GM19395 (cell line): ENCODE results near the gene SLC6A8.
"Not testable (repeated sequence)": the region's sequence is repeated elsewhere in the genome, so short reads cannot be mapped to it uniquely, and the experiment has no call there.

ENCODE experiments used
- ATAC-seq: cut with Tn5 transposase; IDR thresholded peaks from one replicate; pipeline ENCODE4 v1.9.1; 2021; ENCODE audit warnings: mild to moderate bottlenecking, moderate library complexity; ENCODE audit not compliant: unreplicated experiment

Gene SLC6A8

DNA sequence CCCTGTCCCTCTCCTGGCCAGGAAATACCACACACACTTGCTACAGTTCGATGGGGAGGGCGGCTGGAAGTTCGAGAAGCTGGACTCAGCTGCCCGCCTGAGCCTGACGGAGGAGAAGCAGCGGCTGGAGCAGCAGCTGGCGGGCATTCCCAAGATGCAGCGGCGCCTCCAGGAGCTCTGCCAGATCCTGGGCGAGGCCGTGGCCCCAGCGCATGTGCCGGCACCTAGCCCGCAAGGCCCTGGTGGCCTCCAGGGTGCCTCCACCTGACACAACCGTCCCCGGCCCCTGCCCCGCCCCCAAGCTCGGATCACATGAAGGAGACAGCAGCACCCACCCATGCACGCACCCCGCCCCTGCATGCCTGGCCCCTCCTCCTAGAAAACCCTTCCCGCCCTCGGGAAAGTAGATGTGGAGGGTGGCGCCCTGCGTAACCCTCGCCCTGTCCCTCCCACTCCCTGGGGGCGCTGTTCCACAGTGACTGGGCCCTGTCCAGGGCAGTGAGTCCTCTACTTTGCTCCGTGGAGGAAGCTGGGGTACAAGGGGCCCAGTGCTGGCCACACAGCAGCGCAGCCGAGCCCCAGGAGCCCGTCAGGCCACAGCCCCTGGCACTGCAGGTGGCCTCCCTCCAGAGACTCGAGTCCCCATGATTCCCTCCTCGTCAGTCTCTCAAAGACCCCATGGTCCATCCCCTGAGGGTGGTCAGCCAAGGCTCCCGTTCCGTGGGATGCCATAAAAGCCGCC, 55.9 kb downstream of the SLC6A8 start:
- not testable (repeated sequence) for ATAC-seq

- no peak for ATAC-seq
Observed at GRCh38 chrX:153744210-153745066, 56.7 kb downstream of the SLC6A8 start.

DNA sequence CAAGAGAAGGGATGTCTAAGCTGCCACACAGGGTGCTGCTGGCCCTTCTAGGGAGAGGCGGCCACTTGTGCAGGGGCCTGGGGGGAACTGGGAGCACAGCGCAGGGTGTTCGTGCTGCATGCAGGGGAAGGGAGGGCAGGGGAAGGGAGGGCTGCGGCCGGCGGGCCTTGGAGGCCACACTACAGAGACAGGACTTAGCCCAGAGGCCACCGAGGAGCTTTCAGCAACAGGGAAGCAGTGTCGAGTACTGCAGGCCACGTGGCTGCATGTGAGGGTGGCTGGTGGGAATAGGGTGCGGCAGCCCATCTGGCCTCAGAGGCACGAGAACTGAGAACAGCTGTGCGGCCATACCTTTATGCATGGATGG, 57.3 kb downstream of the SLC6A8 start:
- ATAC-seq: not testable (repeated sequence)
